ENCODE results near the gene PLPP4.

PLPP4 gene

GRCh38 chr10:120580918-120581895, 124.2 kb downstream of the PLPP4 start:
- POLR2A ChIA-PET (ENCODE audit: low non-redundant PET), result no interaction called here
- CTCF ChIA-PET, result interaction anchor here (0.8 kb wide), 1 partner anchor 158 kb away, joined by 3 read pairs; no protein-coding TSS in a partner anchor
- no peak for TF ChIP-seq CTCF (conservative IDR thresholded peaks at IDR 0.05; ENCODE audit: low read depth)
- no peak for DNase-seq (ENCODE audit: low spot score)
- no peak overlapping the region for H3K27ac ChIP-seq

- ChIA-PET POLR2A (ENCODE audit: low non-redundant PET) (no interaction called here), CTCF (interaction anchor here (0.9 kb wide), 1 partner anchor 46 kb away, joined by 3 read pairs; no protein-coding TSS in a partner anchor)
- DNase-seq (ENCODE audit: low spot score), result no peak
- no peak for TF ChIP-seq CTCF (conservative IDR thresholded peaks at IDR 0.05; ENCODE audit: low read depth)
- no peak overlapping the region for H3K27ac ChIP-seq
Observed at GRCh38 chr10:120582753-120583152, 125.7 kb downstream of the PLPP4 start.

GRCh38 chr10:120583424-120584108, 126.5 kb downstream of the PLPP4 start:
- no peak for DNase-seq (ENCODE audit: low spot score)
- H3K27ac ChIP-seq, result no peak overlapping the region
- ChIA-PET CTCF (interaction anchor here (0.9 kb wide), 1 partner anchor 47 kb away, joined by 3 read pairs; no protein-coding TSS in a partner anchor), POLR2A (ENCODE audit: low non-redundant PET) (no interaction called here)
- TF ChIP-seq CTCF (conservative IDR thresholded peaks at IDR 0.05; ENCODE audit: low read depth), result no peak

GRCh38 chr10:120584786-120585185, 127.8 kb downstream of the PLPP4 start:
- ChIA-PET POLR2A (ENCODE audit: low non-redundant PET) (no interaction called here), CTCF (interaction anchor here (0.6 kb wide), 1 partner anchor 34 kb away, joined by 3 read pairs; no protein-coding TSS in a partner anchor)
- H3K27ac ChIP-seq, result no peak overlapping the region
- TF ChIP-seq CTCF (conservative IDR thresholded peaks at IDR 0.05; ENCODE audit: low read depth), result no peak
- DNase-seq (ENCODE audit: low spot score), result no peak

- ChIA-PET CTCF (no interaction called here), POLR2A (ENCODE audit: low non-redundant PET) (no interaction called here)
- DNase-seq (ENCODE audit: low spot score), result no peak
- no peak overlapping the region for H3K27ac ChIP-seq
- no peak for TF ChIP-seq CTCF (conservative IDR thresholded peaks at IDR 0.05; ENCODE audit: low read depth)
Observed at GRCh38 chr10:120586471-120586872, 129.4 kb downstream of the PLPP4 start.

- TF ChIP-seq CTCF (conservative IDR thresholded peaks at IDR 0.05; ENCODE audit: low read depth), result no peak
- ChIA-PET CTCF (no interaction called here), POLR2A (ENCODE audit: low non-redundant PET) (no interaction called here)
- no peak overlapping the region for H3K27ac ChIP-seq
- no peak for DNase-seq (ENCODE audit: low spot score)
Observed at GRCh38 chr10:120587061-120587460, 130.0 kb downstream of the PLPP4 start.
